K562 (cell line): ENCODE measurements around the gene CD44. TPM values are rescaled to one million over a fixed set of nuclear protein-coding genes. Genes with fewer than 3 reads are reported as not detected.

Experiments
- ATAC-seq: fragments of 200-7000 bp; cut with Tn5 transposase; 3 replicates; pipeline ENCODE4 v1.9.1; 2020; ENCODE audit warnings: moderate library complexity
- BruUV-seq: library from RNA; stranded (reverse); fragments of 400-500 nt; replicated peaks from 2 replicates; lab custom pipeline; 2021; lab: Mats Ljungman, UMichigan
- CTCF ChIA-PET: fragments of 300-600 bp; formaldehyde crosslinking; extraction: SDS; loops from one replicate; lab custom pipeline; 2021; ENCODE audit warnings: low intra/inter-chr PET ratio; lab: Yijun Ruan, JAX
- POLR2A ChIA-PET: fragments of 300-600, 350-650 bp; sonication (Branson Sonifier 250); formaldehyde crosslinking; extraction: SDS; loops from one replicate; lab custom pipeline; 2021; ENCODE audit warnings: antibody characterized with exemption, inconsistent platforms; lab: Yijun Ruan, JAX
- DNase-seq, 4 experiments: peaks; one replicate each; pipeline versions ENCODE4 v3.0.0 to v3.0.0-alpha.2; 2011 to 2018; ENCODE audit warnings: low spot score in 3 of 4, mixed read lengths in 3 of 4; ENCODE audit errors: extremely low read depth in 1 of 4
- FAIRE-seq: peaks from 2 replicates; lab custom pipeline; 2011; peaks lifted over from hg19 to GRCh38; lab: Jason Lieb, UNC
- H2AFZ ChIP-seq: 2 replicates; pipeline ENCODE4 v1.6.0; 2011; ENCODE audit warnings: low read depth, low read length, control low read depth, inconsistent platforms
- H3K27ac ChIP-seq: fragments of 200-600 bp; 3 replicates; pipeline ENCODE4 v1.8.0; 2011; ENCODE audit warnings: low read depth, mild to moderate bottlenecking, control low read depth, inconsistent platforms, low read length, moderate library complexity, mixed read lengths; ENCODE audit errors: extremely low read depth
- H3K27me3 ChIP-seq, 2 experiments: fragments of 300-600 bp in 1 of 2; 2 replicates in 1 of 2; 3 replicates in 1 of 2; pipeline versions ENCODE4 v1.6.0 to v1.8.0; 2011; ENCODE audit warnings: inconsistent platforms in 2 of 2, low read length in 2 of 2, mild to moderate bottlenecking in 1 of 2, mixed read lengths in 1 of 2, moderate library complexity in 1 of 2; ENCODE audit not compliant: control insufficient read depth in 2 of 2, insufficient read depth in 2 of 2
- H3K36me3 ChIP-seq: fragments of 300-600 bp; 3 replicates; pipeline ENCODE4 v1.8.0; 2011; ENCODE audit warnings: mild to moderate bottlenecking, low read length, inconsistent platforms; ENCODE audit not compliant: control insufficient read depth, insufficient read depth
- H3K4me1 ChIP-seq, 2 experiments: fragments of 200-600 bp in 1 of 2; replicated peaks in 1 of 2; 2 replicates in 1 of 2; 3 replicates in 1 of 2; pipeline versions ENCODE4 v1.5.1 to v1.8.0; 2011; ENCODE audit warnings: inconsistent platforms in 2 of 2, low read length in 2 of 2, mild to moderate bottlenecking in 1 of 2, mixed read lengths in 1 of 2, moderate library complexity in 1 of 2; ENCODE audit not compliant: control insufficient read depth in 2 of 2, insufficient read depth in 2 of 2
- H3K4me2 ChIP-seq: 2 replicates; pipeline ENCODE4 v1.6.1; 2011; ENCODE audit warnings: low read length, control low read depth, inconsistent platforms, mixed read lengths; ENCODE audit not compliant: insufficient read depth
- H3K4me3 ChIP-seq: fragments of 200-600 bp; sonication (generic), shearing (Covaris generic); 2 replicates; pipeline ENCODE4 v1.5.1; 2016; ENCODE audit warnings: control low read depth, inconsistent platforms
- H3K79me2 ChIP-seq: fragments of 200-600 bp; 3 replicates; pipeline ENCODE4 v1.8.0; 2011; ENCODE audit warnings: low read length, inconsistent platforms; ENCODE audit not compliant: control insufficient read depth, insufficient read depth
- H3K9ac ChIP-seq, 2 experiments: 2 replicates each; pipeline versions ENCODE4 v1.6.0 to v1.6.1; 2011; ENCODE audit warnings: low read depth in 2 of 2, low read length in 2 of 2, control low read depth in 1 of 2, inconsistent platforms in 1 of 2, mild to moderate bottlenecking in 1 of 2, mixed read lengths in 1 of 2; ENCODE audit not compliant: insufficient read depth in 1 of 2
- H3K9me1 ChIP-seq: one replicate; pipeline ENCODE4 v1.6.0; 2011; ENCODE audit warnings: inconsistent platforms, mild to moderate bottlenecking, low read length, moderate library complexity; ENCODE audit not compliant: control insufficient read depth, insufficient read depth
- H3K9me3 ChIP-seq: replicated peaks from 2 replicates; pipeline ENCODE4 v1.5.1; 2011; ENCODE audit warnings: low read depth, low read length, inconsistent platforms; ENCODE audit not compliant: control insufficient read depth, insufficient read depth
- H4K20me1 ChIP-seq: replicated peaks from 2 replicates; pipeline ENCODE4 v1.6.1; 2011; ENCODE audit warnings: low read length, inconsistent platforms, mixed read lengths; ENCODE audit not compliant: control insufficient read depth, insufficient read depth
- CEBPG ChIP-seq, 3 experiments: fragments of 200-800 bp in 1 of 3; sonication (Bioruptor generic) in 1 of 3; sonication (generic) in 1 of 3; formaldehyde crosslinking in 1 of 3; IDR thresholded peaks in 2 of 3; conservative IDR thresholded peaks in 1 of 3; 2 replicates each; pipeline versions ENCODE4 v1.6.1 to v1.8.0; 2016 to 2022; ENCODE audit warnings: missing compliant biosample characterization in 2 of 3, missing genetic modification characterization in 2 of 3, mild to moderate bottlenecking in 1 of 3, missing genetic modification reagents in 1 of 3
- ZNF408 ChIP-seq: fragments of 250-450 bp; sonication (Bioruptor Pico); IDR thresholded peaks from 2 replicates; pipeline ENCODE4 v1.4.0; 2020; ENCODE audit warnings: low read depth, mild to moderate bottlenecking, moderate library complexity
- WGBS: fragments of 100-300 bp; shearing (Covaris generic); methylation state at CpG from one replicate; pipeline ENCODE4 v1.1.6; 2016; ENCODE audit warnings: low coverage, mixed read lengths; ENCODE audit not compliant: insufficient coverage; ENCODE audit errors: missing lambda C conversion rate; 5-methylcytosine and 5-hydroxymethylcytosine counted together
- in situ Hi-C: fragments of 300-500 bp; cut with MboI; formaldehyde crosslinking; loops from 4 replicates; pipeline ENCODE4 v1.15.0; 2018; ENCODE audit warnings: inconsistent platforms, mixed read lengths
- intact Hi-C: fragments of 100-400 bp; cut with micrococcal nuclease; formaldehyde crosslinking; loops from 2 replicates; pipeline ENCODE4 v1.14.2; 2022
- polyA plus RNA-seq, 8 experiments: library from polyadenylated mRNA; depleted of rRNA in 4 of 8; stranded (reverse) in 5 of 8; unstranded in 3 of 8; fragments of >200 nt; fragmentation: Nextera tagmentation in 2 of 8; fragmentation: Illumina TruSeq in 1 of 8; extraction: Ambion mirVana in 2 of 8; extraction: Trizol in 1 of 8; gene quantifications; 2 replicates each; pipeline versions ENCODE4 v1.2.1 to v1.2.3, GENCODE V29; 2011 to 2014; ENCODE audit warnings: inconsistent platforms in 1 of 8, missing spikeins in 1 of 8
- total RNA-seq, 7 experiments: library from RNA; depleted of rRNA in 6 of 7; stranded (reverse); fragments of >200 nt in 6 of 7; fragmentation: Illumina TruSeq in 2 of 7; extraction: Trizol in 2 of 7; gene quantifications; 2 replicates each; pipeline versions ENCODE4 v1.2.1 to v1.2.3, GENCODE V29; 2011 to 2021; ENCODE audit warnings: low replicate concordance in 1 of 7
- TF ChIP-seq, protein P1 (sequence below): sonication (generic); formaldehyde crosslinking; IDR thresholded peaks from 2 replicates; pipeline ENCODE4 v1.8.0; 2022; ENCODE audit warnings: mild to moderate bottlenecking, missing genetic modification reagents, borderline replicate concordance

CD44 gene
- total and polyA plus RNA-seq, 9 of the 15 experiments (the other 6 are each of a cell fraction or from before 2014, with no cell fraction given): 1.2 to 13.9 (median 3.0) TPM

- H4K20me1 ChIP-seq: no peaks in the 10 kb centered on the region
- H3K36me3 ChIP-seq: no peaks in the 10 kb centered on the region
- no peak overlapping the region for H3K4me2 ChIP-seq
- CTCF ChIA-PET: no interaction called here
- H3K79me2 ChIP-seq: no peaks in the 10 kb centered on the region
- ATAC-seq (no peak), DNase-seq (no peak), FAIRE-seq (no peak)
- WGBS: 2% methylated on average over 5 of the region's 5 CpGs
- H3K9me3 ChIP-seq: no peaks in the 10 kb centered on the region
- H3K9ac ChIP-seq: no peak overlapping the region
- H3K9me1 ChIP-seq: no peaks in the 10 kb centered on the region
- peaks cover 21 to 22% of the 10 kb centered on the region in 2 experiments for H3K27me3 ChIP-seq
- no peak overlapping the region for H3K27ac ChIP-seq
- POLR2A ChIA-PET: no interaction called here
- no TSS peak for BruUV-seq
- H3K4me3 ChIP-seq: no peak overlapping the region
- H3K4me1 ChIP-seq: peaks cover 0 to 13% of the 10 kb centered on the region in 2 experiments; a peak in 2 of 5 replicates
- TF ChIP-seq, protein P1, sequence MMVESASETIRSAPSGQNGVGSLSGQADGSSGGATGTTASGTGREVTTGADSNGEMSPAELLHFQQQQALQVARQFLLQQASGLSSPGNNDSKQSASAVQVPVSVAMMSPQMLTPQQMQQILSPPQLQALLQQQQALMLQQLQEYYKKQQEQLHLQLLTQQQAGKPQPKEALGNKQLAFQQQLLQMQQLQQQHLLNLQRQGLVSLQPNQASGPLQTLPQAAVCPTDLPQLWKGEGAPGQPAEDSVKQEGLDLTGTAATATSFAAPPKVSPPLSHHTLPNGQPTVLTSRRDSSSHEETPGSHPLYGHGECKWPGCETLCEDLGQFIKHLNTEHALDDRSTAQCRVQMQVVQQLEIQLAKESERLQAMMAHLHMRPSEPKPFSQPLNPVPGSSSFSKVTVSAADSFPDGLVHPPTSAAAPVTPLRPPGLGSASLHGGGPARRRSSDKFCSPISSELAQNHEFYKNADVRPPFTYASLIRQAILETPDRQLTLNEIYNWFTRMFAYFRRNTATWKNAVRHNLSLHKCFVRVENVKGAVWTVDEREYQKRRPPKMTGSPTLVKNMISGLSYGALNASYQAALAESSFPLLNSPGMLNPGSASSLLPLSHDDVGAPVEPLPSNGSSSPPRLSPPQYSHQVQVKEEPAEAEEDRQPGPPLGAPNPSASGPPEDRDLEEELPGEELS: no peak
- TF ChIP-seq CEBPG (CRISPR knock-in tag; IDR thresholded peaks at IDR 0.05) (no peak), CEBPG (tag; conservative IDR thresholded peaks at IDR 0.05 in 1 of 2, IDR thresholded peaks at IDR 0.05 in 1 of 2) (0 out of 4 replicates have a peak, but pooled peaks have one; percentile 11 to 21), ZNF408 (CRISPR knock-in tag) (no peak)
- in situ Hi-C loops: no loop called here
- intact Hi-C loops: no loop called here
- H2AFZ ChIP-seq: no peak overlapping the region
Measured at GRCh38 chr11:35136311-35136710, 2.7 kb upstream of the CD44 start.
